OCI-LY7 (cell line): ENCODE measurements around the gene SPC24. TPM values are rescaled to one million over a fixed set of nuclear protein-coding genes. Genes with fewer than 3 reads are reported as not detected.

ENCODE experiments used
- BruUV-seq: library from RNA; stranded (reverse); fragments of 400-500 nt; replicated peaks from 2 replicates; lab custom pipeline; 2021; lab: Mats Ljungman, UMichigan
- CTCF ChIA-PET: fragments of 300-600 bp; sonication (Branson Sonifier 250); formaldehyde crosslinking; loops from one replicate; lab custom pipeline; 2022; ENCODE audit warnings: antibody characterized with exemption; ENCODE audit not compliant: unreplicated experiment; lab: Charles Lee
- POLR2A ChIA-PET: fragments of 300-600 bp; sonication (Branson Sonifier 250); formaldehyde crosslinking; loops from one replicate; lab custom pipeline; 2022; ENCODE audit warnings: antibody characterized with exemption; lab: Charles Lee
- DNase-seq: peaks from one replicate; pipeline ENCODE4 v3.0.0-alpha.2; 2015; ENCODE audit warnings: low spot score
- H2AFZ ChIP-seq: fragments of 200-600 bp; sonication (generic), shearing (Covaris generic); 2 replicates; pipeline ENCODE4 v1.6.1; 2014; ENCODE audit warnings: mild to moderate bottlenecking, antibody characterized with exemption, low read length, moderate library complexity
- H3K27ac ChIP-seq: fragments of 200-600 bp; sonication (generic); 2 replicates; pipeline ENCODE4 v1.5.1; 2014; ENCODE audit warnings: mixed run types, low read depth, mild to moderate bottlenecking, moderate library complexity, low read length, inconsistent platforms; ENCODE audit not compliant: poor library complexity, severe bottlenecking
- H3K36me3 ChIP-seq: fragments of 200-600 bp; sonication (generic); 2 replicates; pipeline ENCODE4 v1.6.1; 2014; ENCODE audit warnings: mild to moderate bottlenecking, antibody characterized with exemption, low read length, moderate library complexity, mixed read lengths; ENCODE audit not compliant: insufficient read depth
- H3K4me1 ChIP-seq: fragments of 200-600 bp; sonication (generic); 2 replicates; pipeline ENCODE4 v1.5.1; 2014; ENCODE audit warnings: mild to moderate bottlenecking, low read length; ENCODE audit not compliant: insufficient read depth, poor library complexity, severe bottlenecking
- H3K4me2 ChIP-seq: fragments of 200-600 bp; sonication (generic); 2 replicates; pipeline ENCODE4 v1.6.1; 2014; ENCODE audit warnings: mild to moderate bottlenecking, low read length
- H3K4me3 ChIP-seq: fragments of 200-600 bp; sonication (generic); 2 replicates; pipeline ENCODE4 v1.5.1; 2014; ENCODE audit warnings: mild to moderate bottlenecking, low read depth, low read length; ENCODE audit not compliant: poor library complexity, severe bottlenecking
- H3K79me2 ChIP-seq: fragments of 200-600 bp; sonication (generic); 2 replicates; pipeline ENCODE4 v1.6.1; 2016; ENCODE audit warnings: low read depth, mild to moderate bottlenecking, low read length, moderate library complexity, mixed read lengths; ENCODE audit not compliant: insufficient read depth
- H3K9me2 ChIP-seq: fragments of 200-600 bp; sonication (generic); 2 replicates; pipeline ENCODE4 v1.6.1; 2016; ENCODE audit warnings: mild to moderate bottlenecking, low read length, mixed read lengths; ENCODE audit not compliant: insufficient read depth
- H3K9me3 ChIP-seq: fragments of 200-600 bp; sonication (generic); 2 replicates; pipeline ENCODE4 v1.6.1; 2014; ENCODE audit warnings: mild to moderate bottlenecking, mixed run types, low read length, mixed read lengths
- H4K20me1 ChIP-seq: fragments of 200-600 bp; sonication (generic); 2 replicates; pipeline ENCODE4 v1.6.1; 2014; ENCODE audit warnings: mild to moderate bottlenecking, antibody characterized with exemption, low read length, moderate library complexity, mixed read lengths; ENCODE audit not compliant: insufficient read depth
- EZH2phosphoT487 ChIP-seq: fragments of 200-600 bp; sonication (generic); IDR thresholded peaks from 2 replicates; pipeline ENCODE4 v1.6.1; 2018; ENCODE audit warnings: low read depth, borderline replicate concordance, mild to moderate bottlenecking, mixed run types, antibody characterized with exemption, low read length, moderate library complexity, mixed read lengths
- intact Hi-C: fragments of 100-400 bp; cut with micrococcal nuclease; formaldehyde crosslinking; loops from one replicate; pipeline ENCODE4 v1.10.0; 2022; ENCODE audit not compliant: unreplicated experiment
- total RNA-seq, 2 experiments: library from RNA; depleted of rRNA in 1 of 2; stranded (reverse); fragments of >200 nt in 1 of 2; shearing (Covaris generic) in 1 of 2; gene quantifications; 2 replicates each; pipeline ENCODE4 v1.2.3, GENCODE V29; 2014 to 2022
- TF ChIP-seq, protein P1 (sequence below): fragments of 200-600 bp; sonication (generic); conservative IDR thresholded peaks from 2 replicates; pipeline ENCODE4 v1.5.1; 2014; ENCODE audit warnings: mild to moderate bottlenecking, antibody characterized with exemption, low read length, moderate library complexity, mixed read lengths

Gene SPC24
- total RNA-seq, 2 experiments from 2014 or later, result 133 to 184 TPM

GRCh38 chr19:11131471-11131870 lies 24.1 kb downstream of the SPC24 start:
- TF ChIP-seq EZH2phosphoT487, result no peak
- TF ChIP-seq, protein P1, sequence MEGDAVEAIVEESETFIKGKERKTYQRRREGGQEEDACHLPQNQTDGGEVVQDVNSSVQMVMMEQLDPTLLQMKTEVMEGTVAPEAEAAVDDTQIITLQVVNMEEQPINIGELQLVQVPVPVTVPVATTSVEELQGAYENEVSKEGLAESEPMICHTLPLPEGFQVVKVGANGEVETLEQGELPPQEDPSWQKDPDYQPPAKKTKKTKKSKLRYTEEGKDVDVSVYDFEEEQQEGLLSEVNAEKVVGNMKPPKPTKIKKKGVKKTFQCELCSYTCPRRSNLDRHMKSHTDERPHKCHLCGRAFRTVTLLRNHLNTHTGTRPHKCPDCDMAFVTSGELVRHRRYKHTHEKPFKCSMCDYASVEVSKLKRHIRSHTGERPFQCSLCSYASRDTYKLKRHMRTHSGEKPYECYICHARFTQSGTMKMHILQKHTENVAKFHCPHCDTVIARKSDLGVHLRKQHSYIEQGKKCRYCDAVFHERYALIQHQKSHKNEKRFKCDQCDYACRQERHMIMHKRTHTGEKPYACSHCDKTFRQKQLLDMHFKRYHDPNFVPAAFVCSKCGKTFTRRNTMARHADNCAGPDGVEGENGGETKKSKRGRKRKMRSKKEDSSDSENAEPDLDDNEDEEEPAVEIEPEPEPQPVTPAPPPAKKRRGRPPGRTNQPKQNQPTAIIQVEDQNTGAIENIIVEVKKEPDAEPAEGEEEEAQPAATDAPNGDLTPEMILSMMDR, result no peak
- H3K36me3 ChIP-seq, result peaks cover 76% of the 10 kb centered on the region
- H3K79me2 ChIP-seq, result 0 out of 2 replicates have a peak, but pooled peaks cover 1% of the 10 kb centered on the region
- no TSS peak for BruUV-seq
- no peaks in the 10 kb centered on the region for H3K4me1 ChIP-seq
- intact Hi-C loops, result loop anchor here (2.0 kb wide), 1 partner anchor 195 kb away; no protein-coding TSS in a partner anchor
- H3K9me2 ChIP-seq, result no peaks in the 10 kb centered on the region
- POLR2A ChIA-PET, result no interaction called here
- no peak for DNase-seq
- no peaks in the 10 kb centered on the region for H4K20me1 ChIP-seq
- no peak overlapping the region for H3K4me2 ChIP-seq
- CTCF ChIA-PET, result no interaction called here
- H3K4me3 ChIP-seq, result no peak overlapping the region
- no peak overlapping the region for H2AFZ ChIP-seq
- no peaks in the 10 kb centered on the region for H3K9me3 ChIP-seq
- no peak overlapping the region for H3K27ac ChIP-seq

GRCh38 chr19:11130824-11131455 lies 24.6 kb downstream of the SPC24 start:
- POLR2A ChIA-PET, result no interaction called here
- Histone ChIP-seq H3K4me1 (no peaks in the 10 kb centered on the region), H3K9me2 (no peaks in the 10 kb centered on the region), H4K20me1 (no peaks in the 10 kb centered on the region), H3K9me3 (no peaks in the 10 kb centered on the region), H2AFZ (no peak overlapping the region), H3K36me3 (peaks cover 82% of the 10 kb centered on the region), H3K79me2 (0 out of 2 replicates have a peak, but pooled peaks cover 5% of the 10 kb centered on the region), H3K27ac (no peak overlapping the region), H3K4me3 (no peak overlapping the region), H3K4me2 (no peak overlapping the region)
- intact Hi-C loops, result loop anchor here (2.0 kb wide), 1 partner anchor 194 kb away; no protein-coding TSS in a partner anchor
- no peak for TF ChIP-seq EZH2phosphoT487
- TF ChIP-seq, protein P1, result peak; percentile 77
- peak; percentile 71 for DNase-seq
- BruUV-seq, result no TSS peak
- CTCF ChIA-PET, result no interaction called here

GRCh38 chr19:11127905-11128304 lies 27.7 kb downstream of the SPC24 start:
- ChIA-PET POLR2A (no interaction called here), CTCF (no interaction called here)
- Histone ChIP-seq H3K4me2 (no peak overlapping the region), H3K9me3 (no peaks in the 10 kb centered on the region), H3K9me2 (no peaks in the 10 kb centered on the region), H4K20me1 (no peaks in the 10 kb centered on the region), H3K27ac (no peak overlapping the region), H3K4me3 (no peak overlapping the region), H3K79me2 (0 out of 2 replicates have a peak, but pooled peaks cover 5% of the 10 kb centered on the region), H3K4me1 (no peaks in the 10 kb centered on the region), H3K36me3 (peaks cover 96% of the 10 kb centered on the region), H2AFZ (no peak overlapping the region)
- intact Hi-C loops, result loop anchor here (2.0 kb wide), 1 partner anchor 91 kb away; no protein-coding TSS in a partner anchor
- no TSS peak for BruUV-seq
- TF ChIP-seq, protein P1, result no peak
- DNase-seq, result no peak
